GM12891 (cell line): ENCODE results near the gene NUP210L.

Experiments used
- PAX5 ChIP-seq: IDR thresholded peaks from 2 replicates; pipeline ENCODE4 v1.6.1; 2011; ENCODE audit warnings: low read length, moderate library complexity, mild to moderate bottlenecking; ENCODE audit not compliant: insufficient read depth, severe bottlenecking
- POLR2A ChIP-seq: IDR thresholded peaks from 2 replicates; pipeline ENCODE4 v1.6.1; 2011; ENCODE audit warnings: low read depth, low read length, control low read depth
- POLR2AphosphoS5 ChIP-seq: IDR thresholded peaks from 2 replicates; pipeline ENCODE4 v1.6.1; 2011; ENCODE audit warnings: low read depth, low read length, control low read depth
- TAF1 ChIP-seq: IDR thresholded peaks from 2 replicates; pipeline ENCODE4 v1.6.1; 2011; ENCODE audit warnings: low read depth, low read length, control low read depth

DNA sequence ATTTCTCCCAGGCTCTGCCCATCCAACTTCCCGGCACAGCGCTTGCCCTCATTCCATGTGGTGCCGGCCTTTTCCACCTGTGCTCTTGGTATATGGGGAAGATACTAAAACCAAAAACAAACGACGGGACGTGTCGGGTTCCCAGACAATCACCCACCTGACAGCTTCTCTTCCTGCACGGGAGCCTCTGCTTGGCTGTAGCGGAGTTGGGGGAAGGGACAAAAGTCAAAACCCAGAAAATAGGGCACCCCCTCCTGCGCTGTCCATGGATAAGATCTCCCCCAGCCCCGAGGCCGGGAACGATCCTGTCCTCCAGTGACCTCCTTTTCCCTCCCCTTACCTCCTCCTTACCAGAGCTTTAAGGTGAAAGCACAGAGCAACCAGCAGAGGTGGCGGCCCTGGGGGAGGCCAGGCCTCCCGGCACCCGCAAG lies 178.0 kb downstream of the NUP210L start:
- TF ChIP-seq TAF1: no peak
- no peak for TF ChIP-seq POLR2AphosphoS5
- no peak for TF ChIP-seq POLR2A
- no peak for TF ChIP-seq PAX5
